Mesenchymal stem cell (in vitro differentiated cells and primary cell): ENCODE results near the gene KCNH2.

Experiments
- DNase-seq: peaks from one replicate; pipeline ENCODE4 v3.0.0-alpha.2; 2013
- H2AFZ ChIP-seq: one replicate; pipeline ENCODE4 v1.6.1; 2013; ENCODE audit warnings: low read depth, mild to moderate bottlenecking, control low read depth, inconsistent platforms, low read length, moderate library complexity
- H2AK5ac ChIP-seq: 2 replicates; pipeline ENCODE4 v1.6.1; 2013; ENCODE audit warnings: low read length, moderate library complexity, mild to moderate bottlenecking, inconsistent platforms; ENCODE audit not compliant: severe bottlenecking
- H2BK120ac ChIP-seq: one replicate; pipeline ENCODE4 v1.6.1; 2013; ENCODE audit warnings: low read depth, mild to moderate bottlenecking, inconsistent platforms, low read length, moderate library complexity
- H2BK12ac ChIP-seq, 2 experiments: one replicate each; pipeline ENCODE4 v1.6.1; 2013; ENCODE audit warnings: inconsistent platforms in 2 of 2, low read length in 2 of 2, mild to moderate bottlenecking in 2 of 2, moderate library complexity in 2 of 2, control low read depth in 1 of 2
- H2BK15ac ChIP-seq: one replicate; pipeline ENCODE4 v1.6.1; 2013; ENCODE audit warnings: mild to moderate bottlenecking, low read depth, inconsistent platforms; ENCODE audit not compliant: poor library complexity, severe bottlenecking
- H2BK5ac ChIP-seq: 2 replicates; pipeline ENCODE4 v1.6.1; 2013; ENCODE audit warnings: low read depth, mild to moderate bottlenecking, low read length, control low read depth, inconsistent platforms; ENCODE audit not compliant: poor library complexity, severe bottlenecking
- H3K14ac ChIP-seq, 2 experiments: one replicate each; pipeline ENCODE4 v1.6.1; 2013; ENCODE audit warnings: inconsistent platforms in 2 of 2, low read length in 2 of 2, control low read depth in 1 of 2, mild to moderate bottlenecking in 1 of 2, moderate library complexity in 1 of 2
- H3K18ac ChIP-seq, 2 experiments: one replicate each; pipeline ENCODE4 v1.6.1; 2013; ENCODE audit warnings: inconsistent platforms in 2 of 2, low read length in 2 of 2, control low read depth in 1 of 2, low read depth in 1 of 2, mild to moderate bottlenecking in 1 of 2
- H3K23ac ChIP-seq, 2 experiments: one replicate each; pipeline ENCODE4 v1.6.1; 2013; ENCODE audit warnings: inconsistent platforms in 2 of 2, low read length in 2 of 2, mild to moderate bottlenecking in 2 of 2, moderate library complexity in 2 of 2, control low read depth in 1 of 2
- H3K27ac ChIP-seq: 2 replicates; pipeline ENCODE4 v1.5.1; 2013; ENCODE audit warnings: mild to moderate bottlenecking, moderate library complexity, low read length, control low read depth, inconsistent platforms; ENCODE audit not compliant: poor library complexity, severe bottlenecking
- H3K27me3 ChIP-seq, 2 experiments: 2 replicates each; pipeline versions ENCODE4 v1.6.1 to v1.7.0; 2013; ENCODE audit warnings: low read length in 2 of 2, mild to moderate bottlenecking in 2 of 2, moderate library complexity in 2 of 2, control low read depth in 1 of 2, inconsistent platforms in 1 of 2; ENCODE audit not compliant: control insufficient read depth in 1 of 2, insufficient read depth in 1 of 2
- H3K36me3 ChIP-seq, 2 experiments: 2 replicates each; pipeline versions ENCODE4 v1.6.1 to v1.7.0; 2013; ENCODE audit warnings: low read length in 2 of 2, control low read depth in 1 of 2, inconsistent platforms in 1 of 2, low read depth in 1 of 2, mild to moderate bottlenecking in 1 of 2; ENCODE audit not compliant: insufficient read depth in 2 of 2, control insufficient read depth in 1 of 2
- H3K4ac ChIP-seq, 2 experiments: one replicate each; pipeline ENCODE4 v1.6.1; 2013; ENCODE audit warnings: inconsistent platforms in 2 of 2, low read length in 2 of 2, mild to moderate bottlenecking in 2 of 2, moderate library complexity in 2 of 2, control low read depth in 1 of 2, low read depth in 1 of 2
- H3K4me1 ChIP-seq: 2 replicates; pipeline ENCODE4 v1.6.1; 2013; ENCODE audit warnings: low read depth, low read length, control low read depth; ENCODE audit not compliant: control insufficient read depth, insufficient read depth
- H3K4me2 ChIP-seq: 2 replicates; pipeline ENCODE4 v1.6.1; 2013; ENCODE audit warnings: low read length, mild to moderate bottlenecking, inconsistent platforms; ENCODE audit not compliant: poor library complexity, severe bottlenecking
- H3K4me3 ChIP-seq, 2 experiments: 2 replicates each; pipeline versions ENCODE4 v1.5.1 to v1.7.0; 2013; ENCODE audit warnings: low read length in 2 of 2, mild to moderate bottlenecking in 2 of 2, control low read depth in 1 of 2, low read depth in 1 of 2; ENCODE audit not compliant: insufficient read depth in 1 of 2
- H3K79me1 ChIP-seq: replicated peaks from 2 replicates; pipeline ENCODE4 v1.6.1; 2013; ENCODE audit warnings: mild to moderate bottlenecking, control low read depth, low read length, inconsistent platforms; ENCODE audit not compliant: poor library complexity, severe bottlenecking
- H3K9ac ChIP-seq: 2 replicates; pipeline ENCODE4 v1.7.0; 2013; ENCODE audit warnings: mild to moderate bottlenecking, low read length, moderate library complexity
- H3K9me3 ChIP-seq: 2 replicates; pipeline ENCODE4 v1.7.0; 2013; ENCODE audit warnings: mild to moderate bottlenecking, low read length; ENCODE audit not compliant: control insufficient read depth
- H4K8ac ChIP-seq: one replicate; pipeline ENCODE4 v1.6.1; 2013; ENCODE audit warnings: inconsistent platforms, mild to moderate bottlenecking, low read length, moderate library complexity
- H4K91ac ChIP-seq: one replicate; pipeline ENCODE4 v1.6.1; 2013; ENCODE audit warnings: mild to moderate bottlenecking, low read length, inconsistent platforms
- WGBS: methylation state at CpG from one replicate; pipeline ENCODE4 v1.1.7; 2013; ENCODE audit warnings: mixed read lengths; 5-methylcytosine and 5-hydroxymethylcytosine counted together

The KCNH2 gene

GRCh38 chr7:150986099-150986512 is 8.0 kb upstream of the KCNH2 start:
- Histone ChIP-seq H4K8ac (no peak overlapping the region), H3K23ac (no peak overlapping the region), H3K4ac (no peak overlapping the region), H3K27me3 (peaks cover 78 to 79% of the 10 kb centered on the region in 2 experiments), H3K4me2 (no peak overlapping the region), H2AFZ (no peak overlapping the region), H3K18ac (no peak overlapping the region), H3K27ac (no peak overlapping the region), H4K91ac (no peak overlapping the region), H2BK15ac (no peak overlapping the region), H2BK120ac (no peak overlapping the region), H3K9me3 (peaks cover 16% of the 10 kb centered on the region), H2BK12ac (no peak overlapping the region), H3K14ac (no peak overlapping the region), H3K9ac (no peak overlapping the region), H3K36me3 (no peaks in the 10 kb centered on the region), H3K4me1 (peaks cover 6% of the 10 kb centered on the region), H3K4me3 (no peak overlapping the region), H2BK5ac (no peak overlapping the region), H3K79me1 (no peaks in the 10 kb centered on the region), H2AK5ac (no peak overlapping the region)
- WGBS = 15% methylated on average over 16 of the region's 16 CpGs
- DNase-seq = peak; percentile 66

DNA sequence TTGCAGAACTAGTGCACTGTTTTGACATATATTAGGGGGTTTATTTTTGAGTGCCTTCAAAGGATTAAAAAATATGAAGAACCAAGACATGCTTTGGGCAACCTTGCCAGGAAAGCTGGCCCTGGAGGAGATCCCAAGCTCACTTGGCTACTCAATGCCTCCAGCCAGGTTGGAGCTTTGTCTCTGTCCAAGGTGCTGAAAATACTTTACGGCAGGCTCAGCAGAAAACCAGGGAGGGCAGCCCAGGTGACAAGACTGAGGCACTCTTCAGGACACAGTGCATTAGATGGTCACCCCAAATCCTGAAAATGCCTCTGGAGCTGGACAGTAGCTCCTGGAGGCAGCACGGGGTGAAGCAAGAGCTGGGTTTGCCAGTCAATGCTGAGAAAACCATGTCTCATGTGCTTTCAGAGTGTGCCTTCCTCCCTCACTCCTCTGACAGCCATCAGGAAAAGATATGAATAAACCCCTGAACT is 5.8 kb upstream of the KCNH2 start:
- Histone ChIP-seq H3K9ac (no peak overlapping the region), H3K36me3 (no peaks in the 10 kb centered on the region), H3K4ac (no peak overlapping the region), H3K4me3 (no peak overlapping the region), H3K4me2 (no peak overlapping the region), H2BK15ac (no peak overlapping the region), H4K8ac (no peak overlapping the region), H3K23ac (no peak overlapping the region), H2AFZ (no peak overlapping the region), H3K14ac (no peak overlapping the region), H2BK120ac (no peak overlapping the region), H2BK5ac (no peak overlapping the region), H2AK5ac (no peak overlapping the region), H3K27me3 (peaks cover 79 to 84% of the 10 kb centered on the region in 2 experiments), H3K9me3 (no peaks in the 10 kb centered on the region), H3K4me1 (peaks cover 9% of the 10 kb centered on the region), H3K18ac (no peak overlapping the region), H2BK12ac (no peak overlapping the region), H3K27ac (no peak overlapping the region), H4K91ac (no peak overlapping the region), H3K79me1 (no peaks in the 10 kb centered on the region)
- peak; percentile 47 for DNase-seq
- WGBS = 2% methylated on average over 2 of the region's 2 CpGs

GRCh38 chr7:150982351-150982750 is 4.2 kb upstream of the KCNH2 start:
- Histone ChIP-seq H3K23ac (no peak overlapping the region), H3K4ac (no peak overlapping the region), H3K9ac (no peak overlapping the region), H3K79me1 (no peaks in the 10 kb centered on the region), H2BK120ac (no peak overlapping the region), H2BK5ac (no peak overlapping the region), H3K9me3 (no peaks in the 10 kb centered on the region), H3K4me1 (peaks cover 16% of the 10 kb centered on the region), H2BK15ac (no peak overlapping the region), H3K18ac (no peak overlapping the region), H4K8ac (no peak overlapping the region), H3K27me3 (peaks cover 73 to 77% of the 10 kb centered on the region in 2 experiments), H3K4me2 (no peak overlapping the region), H2AFZ (no peak overlapping the region), H2BK12ac (no peak overlapping the region), H3K27ac (no peak overlapping the region), H4K91ac (no peak overlapping the region), H3K14ac (no peak overlapping the region), H3K4me3 (no peak overlapping the region), H2AK5ac (no peak overlapping the region), H3K36me3 (no peaks in the 10 kb centered on the region)
- WGBS = 34% methylated on average over 2 of the region's 3 CpGs
- DNase-seq = no peak

DNA sequence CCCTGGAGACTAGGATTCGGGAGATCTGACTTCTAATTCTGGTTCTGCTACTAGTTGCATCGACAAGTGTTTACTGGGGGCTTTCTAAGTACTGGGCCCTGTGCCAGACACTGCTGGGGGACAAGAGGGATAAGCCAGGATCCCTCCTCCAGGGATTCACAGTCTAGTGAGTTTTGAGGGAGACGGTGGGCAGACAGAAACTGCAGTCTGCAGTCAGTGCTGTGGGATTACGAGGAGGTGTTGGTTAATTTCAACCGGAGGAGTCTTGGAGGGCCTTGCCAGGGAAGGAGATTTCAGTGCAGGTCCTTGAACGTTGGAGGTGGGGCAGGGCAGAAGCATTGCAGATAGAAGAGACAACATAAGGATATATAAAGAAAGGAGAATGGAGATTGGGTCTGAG is 3.5 kb upstream of the KCNH2 start:
- no peak overlapping the region for H2BK15ac ChIP-seq
- peaks cover 16% of the 10 kb centered on the region for H3K4me1 ChIP-seq
- no peak overlapping the region for H4K91ac ChIP-seq
- H3K18ac ChIP-seq = no peak overlapping the region
- H3K36me3 ChIP-seq = no peaks in the 10 kb centered on the region
- H3K4ac ChIP-seq = no peak overlapping the region
- no peak overlapping the region for H3K4me2 ChIP-seq
- no peak overlapping the region for H2BK5ac ChIP-seq
- 66% methylated on average over 6 of the region's 6 CpGs for WGBS
- DNase-seq = no peak
- no peak overlapping the region for H2AFZ ChIP-seq
- H3K4me3 ChIP-seq = no peak overlapping the region
- H4K8ac ChIP-seq = no peak overlapping the region
- H3K79me1 ChIP-seq = no peaks in the 10 kb centered on the region
- H3K9me3 ChIP-seq = no peaks in the 10 kb centered on the region
- H2BK120ac ChIP-seq = no peak overlapping the region
- no peak overlapping the region for H3K27ac ChIP-seq
- H2BK12ac ChIP-seq = no peak overlapping the region
- no peak overlapping the region for H3K14ac ChIP-seq
- H3K23ac ChIP-seq = no peak overlapping the region
- H2AK5ac ChIP-seq = no peak overlapping the region
- peaks cover 76 to 78% of the 10 kb centered on the region in 2 experiments for H3K27me3 ChIP-seq
- H3K9ac ChIP-seq = no peak overlapping the region
